Activated CD4-positive, alpha-beta T cell treated with anti-CD3 and anti-CD28 coated beads, Interleukin-2, amount 50 U/mL, for 24 hours (primary cell): ENCODE results near the gene PCSK5.
"Not testable (repeated sequence)": the region's sequence is repeated elsewhere in the genome, so short reads cannot be mapped to it uniquely, and the experiment has no call there.

Source experiments
- DNase-seq, 2 donors: peaks; one replicate each; pipeline ENCODE4 v3.0.0-alpha.2; 2020; ENCODE audit warnings: low read depth in 1 of 2, low spot score in 1 of 2

PCSK5 gene

DNA sequence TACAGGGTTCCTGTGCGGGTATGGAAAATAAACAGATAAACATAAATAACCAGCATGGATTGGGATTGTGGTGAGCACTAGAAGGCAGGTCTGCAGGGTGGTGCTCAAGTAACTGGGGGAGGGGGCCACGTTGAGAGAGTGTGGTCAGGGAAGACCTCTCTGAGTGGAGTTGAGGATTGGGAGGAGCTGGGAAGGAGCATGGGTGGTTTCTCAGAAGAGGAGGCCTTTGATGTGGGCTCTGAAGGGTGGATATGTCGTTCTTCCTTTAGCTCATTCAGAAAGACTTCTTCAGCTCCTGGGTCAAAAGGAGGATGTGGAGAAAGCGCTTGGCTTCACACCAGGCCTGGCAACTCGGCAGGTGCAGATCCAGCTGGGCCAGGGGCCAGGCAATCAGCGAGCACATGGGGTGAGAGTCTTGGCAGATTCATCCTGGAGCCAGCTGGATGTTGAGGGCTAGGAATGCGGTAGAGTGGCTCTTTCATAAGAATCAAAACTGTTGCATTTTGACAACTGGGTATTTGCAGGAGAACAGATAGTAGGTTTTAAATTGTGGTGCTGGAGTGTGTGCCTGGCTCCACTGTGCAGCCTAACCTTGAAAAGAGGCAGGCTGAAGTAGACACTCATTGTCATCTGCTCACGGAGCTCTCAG is 71.7 kb downstream of the PCSK5 start:
- no peak for DNase-seq

DNA sequence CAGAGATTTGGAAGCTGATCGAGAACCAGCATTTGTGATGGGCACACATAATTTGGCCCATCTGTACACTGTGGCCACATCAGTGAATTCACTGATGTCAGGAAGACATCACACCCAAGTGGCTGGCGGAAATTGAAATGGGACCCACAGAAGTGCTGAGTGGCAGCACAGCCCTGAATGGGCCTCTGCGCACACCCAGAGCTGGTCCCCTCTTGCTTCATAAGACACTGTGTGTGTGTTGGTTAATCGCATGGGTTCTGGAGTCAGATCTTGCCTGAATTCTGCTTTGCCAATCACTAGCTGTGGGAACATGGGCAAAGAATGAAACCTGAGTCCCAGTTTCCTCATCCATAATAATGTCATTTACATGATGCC is 72.2 kb downstream of the PCSK5 start:
- DNase-seq, result no peak

DNA sequence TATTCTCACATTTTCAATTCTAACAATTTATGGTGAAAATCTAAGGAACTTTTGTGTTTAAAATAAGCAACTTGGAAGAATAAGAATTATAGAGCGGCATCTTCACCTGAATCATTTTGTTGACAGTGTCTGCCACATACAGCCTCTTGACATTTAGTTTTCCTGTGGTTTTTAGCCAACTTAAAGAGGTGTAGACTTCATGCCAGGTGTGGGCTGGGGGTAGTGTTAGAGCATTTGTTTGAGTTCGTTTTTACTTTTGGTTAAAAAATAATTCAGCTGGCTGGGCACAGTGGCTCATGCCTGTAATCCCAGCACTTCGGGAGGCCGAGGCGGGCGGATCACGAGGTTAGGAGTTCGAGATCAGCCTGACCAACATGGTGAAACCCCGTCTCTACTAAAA is 72.8 kb downstream of the PCSK5 start:
- DNase-seq, result not testable (repeated sequence)

DNA sequence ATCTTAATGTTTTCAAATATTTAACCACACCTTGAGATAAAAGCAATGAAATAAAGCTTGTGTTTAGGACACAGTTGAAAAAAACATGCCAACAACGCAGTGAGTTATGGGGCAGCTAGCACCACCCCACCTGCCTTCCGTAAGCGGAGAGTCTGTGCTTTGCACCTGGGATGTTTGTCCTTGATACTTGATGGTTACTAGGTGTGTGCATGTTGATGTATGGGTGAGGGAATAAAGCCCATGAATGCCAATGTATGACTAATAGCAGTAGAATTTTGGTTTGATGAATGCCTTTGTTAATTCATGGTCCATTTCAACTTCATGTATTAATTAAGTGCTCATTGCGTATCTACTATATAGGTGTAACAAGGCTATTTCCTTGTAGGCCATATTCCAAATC is 74.0 kb downstream of the PCSK5 start:
- no peak for DNase-seq

DNA sequence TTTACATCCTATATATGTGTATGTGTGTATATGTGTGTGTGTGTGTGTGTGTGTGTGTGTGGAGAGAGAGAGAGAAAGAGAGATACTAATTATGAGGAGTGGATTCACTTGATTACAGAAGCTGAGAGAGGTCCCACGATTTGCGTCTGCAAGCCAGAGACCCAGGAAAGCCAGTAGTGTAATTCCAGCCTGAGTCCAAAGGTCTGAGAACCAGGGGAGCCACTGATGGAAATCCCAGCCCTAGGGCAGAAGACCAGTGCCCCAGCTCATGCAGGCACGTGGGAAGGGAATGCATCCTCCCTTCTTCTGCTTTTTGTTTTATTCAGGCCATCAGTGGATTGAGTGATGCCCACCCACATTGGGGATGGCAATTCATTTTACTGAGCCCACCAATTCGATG is 74.8 kb downstream of the PCSK5 start:
- no peak for DNase-seq

DNA sequence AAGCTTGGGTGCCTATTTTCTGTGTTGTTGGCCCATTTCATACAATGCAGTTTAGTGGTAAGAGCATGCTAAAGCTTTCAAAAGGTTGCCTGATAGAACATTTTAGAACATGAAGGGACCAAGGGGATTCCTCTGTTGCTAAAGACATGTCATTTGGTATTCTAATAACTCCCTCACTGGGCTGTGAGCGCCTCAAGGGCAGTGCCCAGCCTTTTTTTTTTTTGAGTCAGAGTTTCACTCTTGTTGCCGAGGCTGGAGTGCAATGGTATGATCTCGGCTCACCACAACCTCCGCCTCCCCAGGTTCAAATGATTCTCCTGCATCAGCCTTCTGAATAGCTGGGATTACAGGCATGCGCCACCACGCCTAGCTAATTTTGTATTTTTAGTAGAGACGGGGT is 77.1 kb downstream of the PCSK5 start:
- no peak for DNase-seq

DNA sequence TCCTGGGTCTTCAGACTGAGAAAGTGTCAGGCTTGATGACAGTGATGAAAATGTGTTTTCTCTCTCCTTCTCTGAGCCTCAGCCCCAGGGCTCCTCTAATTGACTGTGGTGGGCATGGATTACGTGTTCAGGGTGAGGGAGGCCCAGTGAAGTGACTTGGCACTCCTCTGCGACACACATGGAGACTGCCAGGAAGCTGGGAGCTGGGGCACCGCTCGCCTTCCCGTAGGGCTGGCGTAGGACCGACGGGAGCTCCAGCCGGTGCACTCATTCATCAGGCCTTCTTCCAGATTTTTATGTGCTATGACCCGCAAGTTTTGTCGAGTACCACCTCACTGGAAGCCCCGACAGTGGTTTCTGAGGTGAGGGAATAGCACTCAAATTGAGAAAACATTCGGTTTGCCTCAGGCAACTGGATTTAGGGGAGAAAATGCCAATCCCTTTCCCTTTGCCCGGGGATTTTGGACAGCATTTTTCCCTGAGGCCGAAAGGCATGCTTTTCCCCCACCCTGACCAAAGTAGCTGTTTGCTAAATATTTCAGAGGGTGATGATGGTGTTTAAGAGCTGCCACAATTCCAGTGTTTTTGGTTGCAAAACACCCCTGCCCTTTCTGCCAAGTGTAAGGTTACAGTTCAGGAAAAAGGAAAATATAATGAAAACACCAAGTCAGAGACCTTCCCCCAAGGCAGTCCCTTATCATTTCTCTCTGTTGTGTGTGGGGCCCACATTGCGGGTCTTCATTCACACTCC is 83.7 kb downstream of the PCSK5 start:
- no peak for DNase-seq

DNA sequence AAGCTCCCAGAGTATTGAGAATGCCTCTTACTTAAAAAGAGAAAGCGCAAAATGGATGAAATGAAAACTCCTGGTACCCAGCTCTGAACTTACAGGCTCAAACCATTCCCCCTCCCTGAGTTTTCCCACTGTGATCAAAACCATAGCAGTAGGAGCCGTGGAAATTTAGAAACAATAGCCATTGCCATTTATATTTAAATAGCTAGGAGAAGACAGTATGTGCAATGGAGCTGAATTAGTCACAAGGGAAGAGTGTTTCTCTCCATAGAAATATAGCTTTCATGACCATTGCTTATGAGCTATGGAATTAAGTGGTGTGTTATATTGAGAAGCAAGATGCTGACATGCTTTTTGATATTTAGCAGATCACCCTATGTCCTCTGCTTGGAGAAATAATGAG is 84.6 kb downstream of the PCSK5 start:
- DNase-seq, result no peak

DNA sequence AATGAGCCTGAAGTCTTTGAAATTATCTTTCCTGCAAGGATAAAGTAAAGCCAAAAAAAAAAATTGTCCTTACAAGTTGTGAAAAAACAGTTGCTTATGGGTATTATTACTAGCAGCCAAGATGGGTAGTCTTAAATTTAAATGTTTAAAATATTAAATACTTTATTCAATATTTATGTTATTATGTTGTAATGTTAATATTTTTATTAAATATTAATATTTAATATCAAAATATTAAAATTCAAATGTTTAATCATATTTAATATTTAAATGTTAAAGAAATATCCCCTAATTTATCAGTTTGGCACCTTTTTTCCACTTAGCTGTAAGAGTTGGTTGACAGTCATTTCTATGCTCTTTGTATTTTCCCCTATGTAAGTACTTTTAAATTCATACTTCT is 86.1 kb downstream of the PCSK5 start:
- no peak for DNase-seq

DNA sequence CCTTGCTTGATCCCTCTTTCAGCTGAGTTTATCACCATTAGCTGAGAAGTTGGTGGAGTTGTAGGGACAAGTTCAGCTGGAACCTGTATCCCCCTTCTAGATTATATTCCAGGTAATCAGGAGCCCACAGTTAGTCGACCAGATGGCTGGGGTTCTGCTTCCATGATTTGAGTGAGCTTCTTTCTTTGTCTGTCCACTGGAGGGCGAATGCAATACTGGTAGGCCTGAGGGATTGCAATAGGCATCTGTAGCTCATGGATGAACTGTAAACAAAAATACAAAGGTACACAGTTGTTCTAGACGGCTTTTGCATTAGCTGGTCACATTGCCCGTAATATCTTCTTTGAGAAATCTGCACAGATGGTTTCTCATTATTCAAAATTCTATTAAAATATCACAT is 88.9 kb downstream of the PCSK5 start:
- no peak for DNase-seq

DNA sequence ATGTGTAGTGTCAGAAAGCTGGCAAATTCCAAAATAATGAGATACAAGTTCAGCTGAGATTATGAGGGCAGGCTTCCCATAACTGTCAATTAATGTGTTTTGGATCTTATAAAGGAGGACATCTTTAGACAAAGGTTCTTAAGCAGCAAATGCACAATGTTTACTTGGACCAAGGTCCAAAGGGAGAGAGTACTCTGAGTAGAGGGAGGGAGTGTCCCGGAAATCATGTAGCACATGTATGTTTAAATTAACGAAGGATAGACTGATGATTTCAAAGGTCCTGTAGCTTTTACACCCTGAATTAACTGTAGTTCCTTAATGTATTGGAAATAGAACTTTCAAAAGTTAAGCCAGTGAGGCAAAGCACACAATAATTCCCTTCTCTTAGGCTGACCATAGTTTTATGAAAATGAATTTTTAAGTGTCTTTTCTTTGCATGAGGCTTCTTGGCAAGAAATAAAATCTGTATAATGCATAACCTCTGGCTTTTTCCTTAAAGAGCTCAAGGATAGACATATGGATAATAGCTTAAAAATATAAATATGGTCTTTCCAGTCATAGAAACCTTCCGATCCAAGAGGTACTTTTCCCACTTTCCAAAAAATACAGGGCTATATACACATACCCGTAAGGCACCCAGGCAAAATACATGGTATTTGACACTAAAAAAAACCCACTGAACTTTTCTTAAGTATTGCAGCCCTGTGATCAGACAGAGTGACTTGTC is 93.0 kb downstream of the PCSK5 start:
- DNase-seq, result no peak

DNA sequence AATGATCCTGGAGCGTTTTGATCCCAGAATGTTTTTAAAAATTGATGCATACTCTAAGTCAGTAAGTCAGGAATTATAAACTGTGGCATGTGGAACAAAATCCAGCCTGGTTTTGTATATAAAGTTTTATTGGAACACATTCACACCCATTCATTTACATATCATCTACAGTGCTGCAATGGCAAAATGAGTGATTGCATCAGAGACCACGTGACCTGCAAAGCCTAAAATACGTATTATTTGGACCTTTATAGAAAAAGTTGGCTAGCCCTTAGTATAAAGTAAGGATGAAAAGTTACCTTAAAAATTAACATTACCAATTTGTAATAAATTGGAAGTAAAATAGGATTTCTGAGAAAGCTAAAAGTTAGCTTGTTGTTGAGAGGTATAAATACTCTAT is 95.0 kb downstream of the PCSK5 start:
- no peak for DNase-seq

DNA sequence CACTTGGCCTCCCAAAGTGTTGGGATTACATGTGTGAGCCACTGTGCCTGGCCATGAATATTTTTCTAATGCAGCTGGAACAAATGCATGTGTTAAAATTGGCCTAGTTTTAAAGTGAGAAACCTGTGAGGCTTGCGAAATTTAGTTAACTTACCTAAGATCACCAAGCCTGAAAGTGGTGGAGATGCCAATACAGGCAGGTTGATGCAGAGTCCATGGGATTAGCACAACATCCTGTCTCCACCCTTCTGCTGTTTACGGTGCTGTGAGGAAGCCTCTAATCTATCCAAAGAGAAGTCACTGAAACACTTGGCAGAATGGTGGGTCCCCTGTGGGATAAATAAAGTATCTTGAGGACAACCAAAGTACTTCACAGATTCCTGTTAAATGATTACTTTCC is 98.2 kb downstream of the PCSK5 start:
- DNase-seq, result no peak

DNA sequence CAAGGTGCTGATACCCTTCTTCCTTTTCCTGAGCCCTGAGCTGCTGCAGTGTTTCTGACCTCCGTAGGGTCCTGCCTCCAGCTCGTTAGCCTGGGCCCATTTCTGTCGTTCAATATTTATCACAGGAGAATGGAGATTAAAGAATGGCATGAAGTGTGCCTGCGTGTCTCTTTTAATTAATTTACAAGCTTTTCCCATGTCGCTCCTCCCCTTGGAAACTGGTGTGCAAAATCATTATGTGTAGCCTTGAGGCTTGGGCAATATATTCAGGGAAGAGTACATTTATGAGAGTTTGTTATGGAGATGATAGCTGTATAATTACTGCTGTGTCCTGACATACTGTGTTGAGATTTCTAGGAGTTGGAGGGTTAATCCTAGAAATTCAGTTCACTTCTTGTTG is 99.7 kb downstream of the PCSK5 start:
- no peak for DNase-seq

DNA sequence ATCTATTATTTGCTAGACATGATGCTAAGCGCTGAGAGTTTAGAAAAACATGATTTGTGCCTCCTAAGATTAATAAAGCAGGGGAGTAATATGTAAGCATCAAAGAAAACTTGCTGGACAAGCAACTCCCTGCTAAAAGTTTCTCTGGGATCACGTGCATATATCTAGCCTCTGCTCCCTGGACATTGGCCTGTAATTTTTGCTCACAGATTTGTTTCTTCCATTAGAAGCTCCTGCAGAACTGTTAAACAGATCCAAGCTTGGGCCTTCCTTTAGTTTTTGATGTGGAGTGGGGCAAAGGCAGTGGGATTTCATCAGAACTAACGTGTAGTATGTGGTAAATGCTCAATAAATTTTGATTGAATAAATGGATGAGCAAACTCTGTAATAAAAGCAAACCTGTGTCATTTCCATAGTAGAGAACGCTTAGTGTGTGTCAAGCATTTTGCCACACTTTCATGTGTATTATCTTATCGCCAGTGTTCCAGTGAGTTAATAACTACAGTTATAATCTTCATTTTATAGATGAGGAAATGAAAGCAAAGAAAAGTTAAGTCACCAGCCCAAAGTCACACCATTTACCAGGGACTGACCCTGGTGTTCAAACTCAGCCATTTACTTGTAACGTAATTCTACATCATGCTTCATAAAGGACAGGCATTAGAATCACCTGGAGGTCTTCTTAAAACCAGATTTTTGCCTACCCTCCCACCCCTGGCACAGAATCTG is 100.3 kb downstream of the PCSK5 start:
- DNase-seq, result no peak

DNA sequence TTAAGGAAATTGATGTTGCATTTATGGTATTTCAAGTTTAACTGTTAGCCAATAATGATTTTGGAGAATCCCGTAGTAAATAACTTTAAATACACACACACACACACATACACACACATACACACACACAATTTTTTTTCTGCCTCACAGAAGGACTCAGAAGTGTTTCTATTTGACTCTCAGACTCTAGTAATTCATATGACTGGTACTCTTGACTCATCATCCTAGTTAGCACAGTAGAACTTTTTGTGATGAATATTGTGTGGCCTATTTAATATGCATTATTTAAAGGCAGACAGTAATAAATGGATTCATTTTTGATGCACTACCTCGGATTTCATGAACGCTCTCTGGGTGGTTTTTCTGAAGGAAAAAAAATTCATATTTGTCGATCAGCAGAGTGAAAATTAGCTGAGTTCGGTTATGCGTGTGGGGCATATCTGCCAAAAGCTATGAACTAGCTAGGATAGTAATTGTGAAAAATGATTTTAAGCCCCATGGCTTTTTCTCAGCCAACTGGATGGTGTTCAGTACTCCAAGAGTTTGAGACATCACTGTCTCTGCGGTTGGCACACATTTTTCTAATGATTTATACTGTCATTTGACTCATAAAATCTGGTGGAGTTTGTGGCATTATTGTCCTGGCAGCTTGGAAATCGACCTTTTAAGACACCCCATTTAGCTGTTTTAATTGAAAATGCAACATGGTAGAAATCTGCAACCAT is 102.2 kb downstream of the PCSK5 start:
- no peak for DNase-seq

DNA sequence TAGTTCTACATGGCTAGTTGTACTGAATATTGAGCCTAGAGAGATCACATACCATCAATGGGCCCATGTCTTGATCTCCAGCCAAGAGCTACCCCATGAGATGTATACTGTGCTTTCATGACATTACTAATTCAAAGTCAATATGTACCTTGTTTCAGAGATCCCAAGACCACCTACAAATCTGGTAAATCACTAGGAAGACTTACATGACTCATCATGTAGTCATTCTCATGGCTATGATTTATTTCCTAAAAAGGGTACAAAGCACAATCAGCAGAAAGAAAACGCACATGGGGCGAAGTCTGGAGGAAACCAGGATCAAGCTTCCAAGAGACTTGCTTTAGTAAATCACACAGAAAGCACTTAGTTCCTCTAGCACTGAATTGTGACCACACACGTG is 103.0 kb downstream of the PCSK5 start:
- no peak for DNase-seq

DNA sequence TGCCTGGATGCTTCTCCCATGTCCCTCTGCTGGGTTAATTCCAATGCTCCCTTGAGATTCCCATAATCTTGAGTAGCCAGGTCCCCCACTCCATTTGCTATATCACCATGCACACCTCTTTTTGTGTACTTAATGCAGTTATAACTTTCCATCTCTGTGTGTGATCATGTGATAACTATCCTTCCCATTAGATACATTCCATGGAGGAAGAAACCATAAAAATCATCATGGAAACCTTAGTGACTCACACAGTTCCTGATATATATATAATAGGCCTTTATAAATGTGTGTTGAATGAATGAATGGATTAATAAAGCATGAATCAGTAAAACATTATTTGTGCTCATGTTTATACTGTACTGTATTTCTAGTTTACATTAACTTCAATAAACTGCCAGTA is 104.6 kb downstream of the PCSK5 start:
- DNase-seq, result no peak

DNA sequence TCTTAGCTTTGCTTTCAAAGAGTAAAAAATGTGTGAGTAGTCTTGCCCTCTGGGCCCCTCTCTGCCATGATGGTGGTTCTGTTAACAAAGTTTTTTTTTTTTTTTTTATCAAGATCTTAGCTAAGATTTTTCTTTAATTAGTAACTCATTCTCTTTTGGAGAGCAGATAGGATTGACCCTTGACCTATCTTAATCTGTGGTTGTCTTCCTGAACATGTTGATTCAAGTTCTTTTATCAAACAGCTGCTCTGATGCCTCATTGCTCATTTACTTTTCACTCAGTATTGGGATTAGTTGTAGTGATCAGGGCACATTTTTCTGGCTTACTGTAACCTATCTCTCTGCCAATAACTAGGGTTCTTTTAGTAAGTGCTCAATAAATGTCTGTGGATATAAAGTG is 106.3 kb downstream of the PCSK5 start:
- DNase-seq, result no peak

DNA sequence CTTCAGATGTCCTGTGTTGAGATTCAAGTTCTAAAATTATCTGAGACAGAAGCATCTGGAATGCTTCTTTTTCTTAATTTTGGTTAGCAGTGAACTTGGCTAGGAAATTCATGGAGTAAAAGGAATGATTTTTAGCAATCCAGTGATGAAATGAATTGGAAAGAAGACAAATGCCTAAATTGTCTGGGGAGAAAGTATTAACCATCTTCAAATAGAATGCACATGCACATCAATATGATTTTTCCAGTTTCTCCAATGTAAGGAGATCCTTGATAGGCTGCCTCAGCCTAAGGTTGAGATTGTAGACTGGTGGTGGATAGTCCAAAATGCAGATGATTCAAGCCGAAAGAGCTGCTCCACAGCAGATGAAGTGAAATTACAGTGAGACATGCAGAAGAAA is 106.7 kb downstream of the PCSK5 start:
- DNase-seq, result no peak

DNA sequence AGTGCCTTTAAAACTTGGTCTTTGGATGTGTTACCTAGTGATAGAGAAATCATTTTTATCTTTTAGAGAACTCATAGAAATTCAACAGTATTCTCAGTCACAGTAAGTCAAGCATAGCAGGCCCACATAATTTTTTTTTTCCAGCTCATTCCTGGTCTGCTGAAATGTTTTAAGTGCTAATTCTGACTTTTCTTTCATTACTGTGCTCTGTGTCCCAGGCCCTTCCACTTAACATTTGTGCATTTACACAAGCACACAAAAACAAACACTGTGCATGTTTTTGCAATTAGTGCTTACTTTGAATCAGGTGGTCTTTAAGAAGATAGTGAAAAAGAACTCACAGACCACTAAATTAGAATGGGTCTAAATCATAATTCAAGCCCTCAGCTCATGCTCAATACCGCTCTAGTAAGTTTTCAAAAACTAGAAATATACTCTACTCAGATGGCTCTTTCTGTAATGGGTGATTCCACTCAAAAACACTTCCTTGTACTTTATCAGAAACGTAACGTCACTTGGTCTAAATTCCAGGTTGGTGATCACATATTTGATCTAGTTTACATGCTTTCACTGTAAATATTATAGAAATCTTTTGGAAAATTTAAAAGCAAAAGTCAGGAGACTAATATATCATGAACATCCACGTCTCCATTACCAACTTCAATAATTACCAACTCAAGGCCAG is 107.8 kb downstream of the PCSK5 start:
- DNase-seq, result no peak
